NCI-H748 (cell line): ENCODE measurements around the gene TFPI2.
"Not testable (repeated sequence)": the region's sequence is repeated elsewhere in the genome, so short reads cannot be mapped to it uniquely, and the experiment has no call there.

Experiments used
- DNase-seq: peaks from one replicate; lab custom pipeline; 2025; ENCODE audit not compliant: unreplicated experiment; lab: John Stamatoyannopoulos, UW

TFPI2 gene

DNA sequence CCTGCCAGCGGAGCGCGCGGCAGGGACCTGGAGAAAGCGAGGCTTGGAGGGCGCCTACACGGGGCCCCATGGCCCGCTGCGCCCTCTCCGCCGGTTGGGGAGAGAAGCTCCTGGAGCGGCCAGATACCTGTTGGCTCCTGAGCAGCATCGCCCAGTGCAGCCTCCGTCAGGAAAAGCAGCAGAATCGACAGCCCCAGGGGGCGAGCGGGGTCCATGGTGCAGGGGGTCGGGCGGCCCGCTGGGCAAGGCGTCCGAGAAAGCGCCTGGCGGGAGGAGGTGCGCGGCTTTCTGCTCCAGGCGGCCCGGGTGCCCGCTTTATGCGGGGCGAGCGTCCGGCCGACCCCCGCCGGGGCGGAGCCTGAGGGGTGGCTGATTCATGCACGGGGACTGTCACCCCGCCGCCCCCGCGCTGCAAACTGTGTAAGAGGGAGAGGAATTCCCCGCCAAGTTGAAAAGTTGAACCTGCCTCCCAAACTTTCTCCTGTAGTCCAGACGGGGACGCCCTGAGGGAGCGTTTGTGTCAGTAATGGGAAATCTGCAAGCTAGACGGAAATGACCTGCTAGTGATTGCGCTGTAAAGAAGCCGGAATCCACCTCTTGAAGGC lies at the start of gene TFPI2:
Gene TFPI2 (minus strand): TSS at position 290 of the 605 bp plus-strand sequence. CDS start 75 bp downstream, at position 215.
- peak; percentile 58 for DNase-seq

DNA sequence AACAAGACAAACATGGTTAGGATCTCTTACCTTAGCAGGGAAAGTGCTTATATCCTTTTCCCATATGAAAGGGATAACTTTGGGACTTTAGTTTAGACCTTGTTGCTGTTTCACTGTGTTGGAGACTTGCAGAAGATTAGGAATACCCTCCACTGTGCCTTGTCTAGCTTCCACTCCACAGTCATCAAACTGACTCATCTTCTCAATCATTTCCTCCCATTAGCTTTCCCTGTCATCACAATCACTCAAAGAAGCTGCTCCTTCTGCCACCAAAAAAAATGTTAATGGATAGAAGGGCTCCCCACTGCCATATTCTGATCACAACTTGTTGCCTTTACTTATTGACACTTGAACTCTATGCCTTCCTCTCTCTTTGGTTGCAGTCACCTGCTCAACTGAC lies 47.7 kb upstream of the TFPI2 start:
- DNase-seq: no peak

DNA sequence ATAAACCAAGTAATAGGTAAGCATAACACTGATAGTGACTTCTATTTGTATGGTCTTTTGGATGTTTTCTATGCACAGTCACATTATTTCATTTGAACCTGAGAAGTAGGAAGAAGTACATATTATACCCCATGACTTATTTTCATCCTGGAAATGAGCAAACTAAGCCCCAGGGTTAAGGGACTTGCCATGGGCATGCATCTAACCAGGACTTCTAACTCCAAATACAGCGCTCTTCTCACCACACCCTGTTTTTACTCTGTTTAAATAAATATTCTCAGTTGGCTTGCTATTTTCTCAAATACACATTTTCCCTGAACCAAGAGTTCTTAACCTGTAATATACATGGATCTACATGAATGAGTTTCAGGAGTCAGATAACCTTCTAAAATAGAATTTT lies 47.3 kb upstream of the TFPI2 start:
- DNase-seq: no peak

- no peak for DNase-seq
Observed at GRCh38 chr7:93935102-93935501, 44.5 kb upstream of the TFPI2 start.

- no peak for DNase-seq
Observed at GRCh38 chr7:93933156-93933555, 42.6 kb upstream of the TFPI2 start.

DNA sequence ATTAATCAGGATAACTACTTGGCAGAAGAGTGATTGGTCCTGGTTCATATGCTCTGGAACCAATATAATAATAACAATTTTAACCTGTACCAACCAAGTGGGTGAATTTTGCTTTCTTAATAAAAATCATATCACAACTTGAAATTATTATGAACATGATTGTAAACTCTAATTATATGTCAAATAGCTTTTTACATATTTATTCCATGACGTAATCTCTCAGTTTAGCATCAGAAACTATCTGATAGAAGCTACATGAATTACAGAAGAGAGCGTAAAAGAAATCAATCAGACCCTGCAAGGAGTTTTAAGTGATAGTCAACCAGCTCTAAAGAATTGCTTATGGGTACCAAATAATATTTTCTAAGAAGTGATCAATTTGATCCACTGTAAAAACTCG lies 41.1 kb upstream of the TFPI2 start:
- no peak for DNase-seq

DNA sequence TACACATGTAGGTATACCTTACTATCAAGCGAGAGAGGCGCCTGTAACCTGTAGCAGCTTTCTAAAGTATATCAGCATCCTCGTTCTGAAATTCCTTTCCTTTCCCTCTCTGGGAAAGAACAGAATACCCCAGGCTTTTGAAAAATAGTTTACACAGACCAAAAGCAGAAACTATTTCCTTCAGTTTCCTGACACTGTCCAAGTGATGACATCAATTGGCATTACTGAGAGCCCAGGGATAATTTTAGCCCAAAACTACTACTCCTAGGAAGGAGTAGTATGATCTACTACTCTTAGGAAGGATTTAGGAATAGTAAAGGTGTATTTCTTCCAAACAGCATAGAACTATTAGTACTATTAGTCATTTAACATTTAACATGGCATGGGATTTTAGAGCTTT lies 37.0 kb upstream of the TFPI2 start:
- no peak for DNase-seq

GRCh38 chr7:93926800-93927199 lies 36.2 kb upstream of the TFPI2 start:
- no peak for DNase-seq

- no peak for DNase-seq
Observed at GRCh38 chr7:93923942-93924341, 33.4 kb upstream of the TFPI2 start.

- no peak for DNase-seq
Observed at GRCh38 chr7:93923296-93923695, 32.7 kb upstream of the TFPI2 start.

- DNase-seq: peak; percentile 50
Observed at GRCh38 chr7:93921607-93922566, 31.3 kb upstream of the TFPI2 start, which contains the start of gene GNG11. Gene GNG11 (plus strand): TSS chr7:93921735. CDS start chr7:93922138, 403 bp downstream.

- DNase-seq: no peak
Observed at GRCh38 chr7:93921186-93921585, 30.6 kb upstream of the TFPI2 start.

DNA sequence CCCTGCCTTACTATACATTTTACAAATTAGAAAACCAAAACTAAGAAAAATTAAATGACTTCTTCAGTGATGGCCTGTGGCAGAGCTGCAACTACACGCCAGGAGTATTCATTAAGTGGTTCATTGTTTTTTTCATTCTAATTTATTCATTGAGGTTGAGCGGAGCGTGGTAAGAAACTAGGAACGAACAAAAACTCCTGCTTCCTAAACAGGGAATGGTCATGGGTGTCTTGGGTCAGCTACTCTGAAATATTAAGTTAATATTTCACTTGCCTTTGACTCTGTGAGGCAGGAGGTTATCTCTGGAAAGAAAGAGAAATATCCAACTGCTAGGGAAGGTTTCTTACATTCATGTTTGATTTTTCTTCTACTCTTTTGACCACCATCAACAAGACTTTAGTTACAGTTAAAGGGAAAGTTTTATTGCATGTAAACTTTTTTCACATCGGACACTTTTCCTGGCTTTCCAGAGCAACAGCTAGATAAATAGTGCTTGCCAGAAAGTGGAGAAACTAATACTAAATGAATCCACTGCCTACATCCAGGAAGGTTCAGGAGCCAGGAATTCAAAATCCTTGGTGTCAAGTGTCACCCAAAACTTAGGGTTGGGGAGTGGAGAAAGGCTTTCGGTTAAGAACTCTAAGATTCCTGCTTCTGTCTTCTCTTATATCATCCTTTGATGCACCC lies 30.1 kb upstream of the TFPI2 start:
- DNase-seq: no peak

DNA sequence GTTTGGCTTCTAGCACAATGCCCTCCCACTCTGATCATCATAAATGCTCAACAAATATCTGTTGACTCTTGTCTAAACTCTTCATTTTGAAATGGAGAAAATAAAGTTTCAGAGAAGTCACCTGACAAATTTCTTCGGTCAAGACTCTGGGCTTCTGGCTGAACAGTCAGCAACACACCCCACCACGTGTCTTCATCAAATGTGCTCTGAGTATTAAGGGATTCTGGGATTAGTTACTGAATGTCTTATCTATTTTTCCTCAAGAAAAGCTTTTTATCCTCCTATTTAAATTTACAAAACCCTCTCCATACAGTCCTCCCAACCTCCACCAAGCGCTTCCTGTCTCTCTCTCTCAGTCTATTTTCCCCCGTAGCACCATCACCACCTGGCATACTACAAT lies 25.8 kb upstream of the TFPI2 start:
- not testable (repeated sequence) for DNase-seq

GRCh38 chr7:93915888-93916287 lies 25.3 kb upstream of the TFPI2 start:
- not testable (repeated sequence) for DNase-seq

DNA sequence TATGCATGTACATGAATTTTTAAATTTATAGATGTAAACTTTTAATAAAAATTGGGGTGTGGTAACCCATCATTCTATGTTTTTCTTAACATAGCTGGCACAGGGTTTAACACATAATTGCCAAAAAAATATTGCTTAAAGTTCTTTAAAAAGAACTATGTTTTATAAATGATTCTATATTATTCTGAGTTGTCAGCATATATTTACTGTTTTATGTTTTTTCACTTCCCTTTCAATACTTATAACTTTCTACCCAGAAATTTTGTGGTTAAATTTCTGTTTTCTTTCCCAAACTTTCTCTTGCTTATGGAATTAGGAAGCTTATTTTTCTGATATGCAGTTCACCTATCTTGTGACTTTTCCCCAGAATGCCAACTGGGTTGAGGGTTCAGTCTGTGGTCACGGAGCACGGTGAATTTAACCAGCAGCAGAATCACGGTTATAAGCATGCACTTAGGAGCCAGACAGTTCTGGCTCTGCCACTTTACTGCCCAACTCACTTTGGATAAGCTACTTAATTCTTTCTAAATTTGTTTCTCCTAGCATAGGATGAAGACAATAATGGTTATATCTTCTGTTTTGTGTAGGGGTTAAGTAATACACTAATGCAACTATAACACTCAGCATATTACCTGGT lies 24.8 kb upstream of the TFPI2 start:
- DNase-seq: not testable (repeated sequence)

- DNase-seq: no peak
Observed at GRCh38 chr7:93914581-93915066, 24.1 kb upstream of the TFPI2 start.

DNA sequence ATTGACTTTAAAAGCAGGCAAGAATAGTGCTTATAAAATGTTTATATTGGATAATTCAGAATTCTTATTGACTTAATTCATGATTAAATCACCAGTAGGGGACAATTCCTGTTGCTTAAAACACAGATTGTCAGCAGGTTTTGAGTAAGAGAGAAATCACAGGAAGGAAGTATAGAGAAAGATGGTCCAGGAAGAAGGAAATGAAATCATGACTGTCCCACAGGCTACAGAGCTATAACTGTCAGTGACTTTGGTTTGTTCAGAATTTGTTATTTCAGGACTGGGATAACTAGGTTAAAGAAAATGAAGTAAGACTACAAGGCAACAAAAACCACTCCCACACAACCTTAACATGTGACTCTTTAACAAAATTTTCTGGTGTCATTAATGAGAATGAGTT lies 22.6 kb upstream of the TFPI2 start:
- DNase-seq: no peak

GRCh38 chr7:93911661-93912060 lies 21.1 kb upstream of the TFPI2 start:
- DNase-seq: not testable (repeated sequence)

DNA sequence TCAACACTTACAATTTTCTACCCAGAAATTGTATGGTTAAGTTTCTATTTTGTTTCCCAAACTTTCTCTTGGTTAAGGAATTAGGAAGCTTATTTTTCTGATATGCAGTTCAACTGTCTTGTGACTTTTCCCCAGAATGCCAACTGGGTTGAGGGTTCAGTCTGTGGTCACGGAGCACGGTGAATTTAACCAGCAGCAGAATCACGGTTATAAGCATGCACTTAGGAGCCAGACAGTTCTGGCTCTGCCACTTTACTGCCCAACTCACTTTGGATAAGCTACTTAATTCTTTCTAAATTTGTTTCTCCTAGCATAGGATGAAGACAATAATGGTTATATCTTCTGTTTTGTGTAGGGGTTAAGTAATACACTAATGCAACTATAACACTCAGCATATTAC lies 20.7 kb upstream of the TFPI2 start:
- DNase-seq: not testable (repeated sequence)
